H9 (cell line): ENCODE data around the gene IL17RE. TPM values are rescaled to one million over a fixed set of nuclear protein-coding genes. Genes with fewer than 3 reads are reported as not detected.

Experiments
- DNase-seq: peaks from one replicate; pipeline ENCODE4 v3.0.0-alpha.2; 2017
- H2AFZ ChIP-seq: one replicate; pipeline ENCODE4 v1.6.1; 2013; ENCODE audit warnings: mild to moderate bottlenecking, low read length, control low read depth, moderate library complexity
- H2AK5ac ChIP-seq: 2 replicates; pipeline ENCODE4 v1.6.1; 2013; ENCODE audit warnings: low read length, control low read depth, mixed read lengths; ENCODE audit not compliant: insufficient read length
- H2BK120ac ChIP-seq: one replicate; pipeline ENCODE4 v1.6.1; 2013; ENCODE audit warnings: low read depth, mild to moderate bottlenecking, low read length, control low read depth, inconsistent platforms; ENCODE audit not compliant: poor library complexity, severe bottlenecking
- H2BK12ac ChIP-seq: 2 replicates; pipeline ENCODE4 v1.6.1; 2013; ENCODE audit warnings: low read length, control low read depth, mixed read lengths, low read depth; ENCODE audit not compliant: insufficient read length
- H2BK15ac ChIP-seq: 2 replicates; pipeline ENCODE4 v1.6.1; 2013; ENCODE audit warnings: low read depth, low read length, control low read depth
- H2BK20ac ChIP-seq: one replicate; pipeline ENCODE4 v1.6.1; 2013; ENCODE audit warnings: low read depth, mild to moderate bottlenecking, low read length, control low read depth, inconsistent platforms; ENCODE audit not compliant: poor library complexity, severe bottlenecking
- H2BK5ac ChIP-seq: 2 replicates; pipeline ENCODE4 v1.6.1; 2013; ENCODE audit warnings: low read length, control low read depth, mixed read lengths; ENCODE audit not compliant: insufficient read length
- H3K14ac ChIP-seq: 2 replicates; pipeline ENCODE4 v1.6.1; 2013; ENCODE audit warnings: low read length, control low read depth; ENCODE audit not compliant: insufficient read depth
- H3K18ac ChIP-seq: 2 replicates; pipeline ENCODE4 v1.6.1; 2013; ENCODE audit warnings: low read depth, mild to moderate bottlenecking, mixed read lengths, low read length, control low read depth; ENCODE audit not compliant: insufficient read length
- H3K23ac ChIP-seq: 2 replicates; pipeline ENCODE4 v1.6.1; 2013; ENCODE audit warnings: low read length, control low read depth, mixed read lengths, low read depth; ENCODE audit not compliant: insufficient read length
- H3K23me2 ChIP-seq: 2 replicates; pipeline ENCODE4 v1.6.1; 2013; ENCODE audit warnings: low read depth, mild to moderate bottlenecking, mixed read lengths, low read length, control low read depth; ENCODE audit not compliant: insufficient read length, poor library complexity, severe bottlenecking
- H3K27ac ChIP-seq: 2 replicates; pipeline ENCODE4 v1.5.1; 2013; ENCODE audit warnings: low read length, control low read depth, mixed read lengths, low read depth; ENCODE audit not compliant: insufficient read length
- H3K27me3 ChIP-seq: 2 replicates; pipeline ENCODE4 v1.6.1; 2013; ENCODE audit warnings: low read length, control low read depth, inconsistent platforms; ENCODE audit not compliant: insufficient read depth
- H3K4ac ChIP-seq: 2 replicates; pipeline ENCODE4 v1.6.1; 2013; ENCODE audit warnings: low read depth, mild to moderate bottlenecking, control low read depth, inconsistent platforms, low read length, moderate library complexity
- H3K4me1 ChIP-seq: 2 replicates; pipeline ENCODE4 v1.6.1; 2013; ENCODE audit warnings: low read length, control low read depth, inconsistent platforms; ENCODE audit not compliant: insufficient read depth
- H3K4me2 ChIP-seq: 2 replicates; pipeline ENCODE4 v1.6.1; 2013; ENCODE audit warnings: low read length, control low read depth, mixed read lengths; ENCODE audit not compliant: insufficient read length, insufficient read depth
- H3K56ac ChIP-seq: 2 replicates; pipeline ENCODE4 v1.6.1; 2013; ENCODE audit warnings: low read depth, mild to moderate bottlenecking, mixed read lengths, low read length, control low read depth; ENCODE audit not compliant: insufficient read length
- H3K79me1 ChIP-seq: 2 replicates; pipeline ENCODE4 v1.6.1; 2013; ENCODE audit warnings: low read depth, mild to moderate bottlenecking, moderate library complexity, low read length, control low read depth, inconsistent platforms; ENCODE audit not compliant: insufficient read depth, poor library complexity, severe bottlenecking
- H3K79me2 ChIP-seq: 2 replicates; pipeline ENCODE4 v1.6.1; 2013; ENCODE audit warnings: low read length, control low read depth, inconsistent platforms; ENCODE audit not compliant: insufficient read depth
- H3K9ac ChIP-seq: 2 replicates; pipeline ENCODE4 v1.6.1; 2013; ENCODE audit warnings: low read length, control low read depth, mixed read lengths; ENCODE audit not compliant: insufficient read length; ENCODE audit errors: extremely low read depth
- H3K9me3 ChIP-seq: one replicate; pipeline ENCODE4 v1.6.1; 2013; ENCODE audit warnings: low read depth, low read length, inconsistent platforms; ENCODE audit not compliant: control insufficient read depth
- H3T11ph ChIP-seq: one replicate; pipeline ENCODE4 v1.6.1; 2013; ENCODE audit warnings: mild to moderate bottlenecking, low read length, control low read depth, inconsistent platforms
- H4K20me1 ChIP-seq: one replicate; pipeline ENCODE4 v1.6.1; 2013; ENCODE audit not compliant: control insufficient read depth, insufficient read length, insufficient read depth
- H4K5ac ChIP-seq: 2 replicates; pipeline ENCODE4 v1.6.1; 2013; ENCODE audit warnings: low read depth, mild to moderate bottlenecking, mixed read lengths, low read length, control low read depth; ENCODE audit not compliant: insufficient read length
- H4K8ac ChIP-seq: replicated peaks from 2 replicates; pipeline ENCODE4 v1.6.1; 2013; ENCODE audit warnings: low read length, control low read depth, mixed read lengths, low read depth; ENCODE audit not compliant: insufficient read length
- H4K91ac ChIP-seq: 2 replicates; pipeline ENCODE4 v1.6.1; 2013; ENCODE audit warnings: low read depth, mild to moderate bottlenecking, moderate library complexity, mixed read lengths, low read length, control low read depth; ENCODE audit not compliant: insufficient read length
- H3K27ac Mint-ChIP-seq, 3 experiments: 2 replicates in 2 of 3; 3 replicates in 1 of 3; pipeline ENCODE4 v1.8.0; 2020 to 2021; ENCODE audit warnings: mixed read lengths in 3 of 3, mild to moderate bottlenecking in 1 of 3, moderate library complexity in 1 of 3
- H3K27me3 Mint-ChIP-seq: 2 replicates; pipeline ENCODE4 v1.8.0; 2021; ENCODE audit warnings: low read depth, mild to moderate bottlenecking, moderate library complexity, mixed read lengths
- H3K36me3 Mint-ChIP-seq, 3 experiments: 2 replicates in 2 of 3; 3 replicates in 1 of 3; pipeline ENCODE4 v1.8.0; 2020 to 2021; ENCODE audit warnings: low read depth in 3 of 3, mixed read lengths in 3 of 3; ENCODE audit not compliant: insufficient read depth in 1 of 3
- H3K4me1 Mint-ChIP-seq, 2 experiments: 2 replicates each; pipeline ENCODE4 v1.8.0; 2020; ENCODE audit warnings: mixed read lengths in 2 of 2
- H3K4me3 Mint-ChIP-seq, 2 experiments: 2 replicates in 1 of 2; 3 replicates in 1 of 2; pipeline ENCODE4 v1.8.0; 2020 to 2021; ENCODE audit warnings: mild to moderate bottlenecking in 2 of 2, mixed read lengths in 2 of 2, moderate library complexity in 1 of 2
- H3K9me3 Mint-ChIP-seq, 2 experiments: 2 replicates in 1 of 2; 3 replicates in 1 of 2; pipeline ENCODE4 v1.8.0; 2020; ENCODE audit warnings: mild to moderate bottlenecking in 2 of 2, mixed read lengths in 2 of 2, moderate library complexity in 1 of 2
- WGBS: extraction: QIAGEN DNeasy Blood & Tissue Kit; methylation state at CpG from one replicate; pipeline ENCODE4 v1.1.7; 2013; ENCODE audit warnings: missing lambda C conversion rate, low lambda C conversion rate, mixed read lengths; ENCODE audit not compliant: insufficient read length; ENCODE audit errors: extremely low coverage; 5-methylcytosine and 5-hydroxymethylcytosine counted together
- total RNA-seq: library from RNA; stranded (reverse); gene quantifications from 2 replicates; pipeline ENCODE4 v1.2.1, GENCODE V29; 2021
- TF ChIP-seq, protein P1 (sequence below): fragments of 200-600 bp; sonication (generic); conservative IDR thresholded peaks from 3 replicates; pipeline ENCODE4 v1.8.0; 2021; ENCODE audit warnings: antibody characterized with exemption, mild to moderate bottlenecking

Gene IL17RE
- total RNA-seq, 1 experiment from 2014 or later: 2.1 TPM

GRCh38 chr3:9951962-9952805, 49.5 kb downstream of the IL17RE start, which contains the start of gene PRRT3:
PRRT3 (minus strand) TSS chr3:9952408; CDS start chr3:9950115, 2,293 bp downstream.
- Histone ChIP-seq H4K5ac (no peak within 1 kb of the TSS), H2AK5ac (no peak within 1 kb of the TSS), H2BK20ac (no peak within 1 kb of the TSS), H2BK15ac (no peak within 1 kb of the TSS; the same call in 1 of the 2 replicates), H4K20me1 (no peaks in the 10 kb centered on the region), H2BK12ac (no peak within 1 kb of the TSS), H3K27me3 (no peaks in the 10 kb centered on the region; the same call in 1 of the 2 replicates), H2BK120ac (no peak within 1 kb of the TSS), H3K9ac (no peak within 1 kb of the TSS), H3K23me2 (peaks cover 10% of the 10 kb centered on the region), H3K27ac (no peak within 1 kb of the TSS), H3K79me2 (no peaks in the 10 kb centered on the region), H3K9me3 (no peaks in the 10 kb centered on the region), H3K4me2 (peak within 1 kb of the TSS; percentile 66), H2AFZ (no peak within 1 kb of the TSS), H3K23ac (no peak within 1 kb of the TSS), H3K4ac (no peak within 1 kb of the TSS), H3K4me1 (peaks cover 3% of the 10 kb centered on the region; the same call in 1 of the 2 replicates), H3K79me1 (no peaks in the 10 kb centered on the region), H3K56ac (no peak within 1 kb of the TSS), H3T11ph (no peak within 1 kb of the TSS), H3K14ac (no peak within 1 kb of the TSS), H4K91ac (no peak within 1 kb of the TSS), H2BK5ac (no peak within 1 kb of the TSS), H3K18ac (no peak within 1 kb of the TSS), H4K8ac (no peak within 1 kb of the TSS)
- peaks cover 51% of the 10 kb centered on the region for H3K27me3 Mint-ChIP-seq
- H3K4me3 Mint-ChIP-seq: peak within 1 kb of the TSS; percentile 75 to 85
- DNase-seq: peak; percentile 71
- H3K9me3 Mint-ChIP-seq: no peaks in the 10 kb centered on the region
- H3K36me3 Mint-ChIP-seq: peaks cover 2 to 9% (median 6%) of the 10 kb centered on the region in 3 experiments; a peak in 5 of 7 replicates
- WGBS: no CpG with 5 or more reads among the region's 52 CpGs
- TF ChIP-seq, protein P1, sequence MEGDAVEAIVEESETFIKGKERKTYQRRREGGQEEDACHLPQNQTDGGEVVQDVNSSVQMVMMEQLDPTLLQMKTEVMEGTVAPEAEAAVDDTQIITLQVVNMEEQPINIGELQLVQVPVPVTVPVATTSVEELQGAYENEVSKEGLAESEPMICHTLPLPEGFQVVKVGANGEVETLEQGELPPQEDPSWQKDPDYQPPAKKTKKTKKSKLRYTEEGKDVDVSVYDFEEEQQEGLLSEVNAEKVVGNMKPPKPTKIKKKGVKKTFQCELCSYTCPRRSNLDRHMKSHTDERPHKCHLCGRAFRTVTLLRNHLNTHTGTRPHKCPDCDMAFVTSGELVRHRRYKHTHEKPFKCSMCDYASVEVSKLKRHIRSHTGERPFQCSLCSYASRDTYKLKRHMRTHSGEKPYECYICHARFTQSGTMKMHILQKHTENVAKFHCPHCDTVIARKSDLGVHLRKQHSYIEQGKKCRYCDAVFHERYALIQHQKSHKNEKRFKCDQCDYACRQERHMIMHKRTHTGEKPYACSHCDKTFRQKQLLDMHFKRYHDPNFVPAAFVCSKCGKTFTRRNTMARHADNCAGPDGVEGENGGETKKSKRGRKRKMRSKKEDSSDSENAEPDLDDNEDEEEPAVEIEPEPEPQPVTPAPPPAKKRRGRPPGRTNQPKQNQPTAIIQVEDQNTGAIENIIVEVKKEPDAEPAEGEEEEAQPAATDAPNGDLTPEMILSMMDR: no peak
- no peak within 1 kb of the TSS for H3K27ac Mint-ChIP-seq
- H3K4me1 Mint-ChIP-seq: peaks cover 27 to 34% of the 10 kb centered on the region in 2 experiments
